Measurements from ENCODE around the gene ZRANB1.

GRCh38 chr10:124998624-124999291 lies 56.8 kb downstream of the ZRANB1 start:
- TF ChIP-seq CTCF (IDR thresholded peaks at IDR 0.05; ENCODE audit: low read length) (no peak), EZH2 (IDR thresholded peaks at IDR 0.05; ENCODE audit: borderline replicate concordance, low read length) (no peak)

All from OCI-LY1 (cell line).